Fibroblast of villous mesenchyme (primary cell): ENCODE data around the gene MFAP3. TPM values are rescaled to one million over a fixed set of nuclear protein-coding genes. Genes with fewer than 3 reads are reported as not detected.

Experiments used
- DNase-seq: peaks from one replicate; pipeline ENCODE4 v3.0.0-alpha.2; 2010; ENCODE audit warnings: low read depth
- H3K4me3 ChIP-seq: 2 replicates; pipeline ENCODE4 v1.5.1; 2011; ENCODE audit warnings: low read depth, mild to moderate bottlenecking, low read length
- total RNA-seq: library from RNA; depleted of rRNA; stranded (reverse); fragments of >200 nt; gene quantifications from 2 replicates; pipeline ENCODE4 v1.2.3, GENCODE V29; 2012
- TF ChIP-seq, protein P1 (sequence below): IDR thresholded peaks from 2 replicates; pipeline ENCODE4 v1.5.1; 2012; ENCODE audit warnings: low read depth, mild to moderate bottlenecking, low read length; ENCODE audit not compliant: insufficient read depth

The MFAP3 gene
- total RNA-seq, 1 donor, result 113 TPM

DNA sequence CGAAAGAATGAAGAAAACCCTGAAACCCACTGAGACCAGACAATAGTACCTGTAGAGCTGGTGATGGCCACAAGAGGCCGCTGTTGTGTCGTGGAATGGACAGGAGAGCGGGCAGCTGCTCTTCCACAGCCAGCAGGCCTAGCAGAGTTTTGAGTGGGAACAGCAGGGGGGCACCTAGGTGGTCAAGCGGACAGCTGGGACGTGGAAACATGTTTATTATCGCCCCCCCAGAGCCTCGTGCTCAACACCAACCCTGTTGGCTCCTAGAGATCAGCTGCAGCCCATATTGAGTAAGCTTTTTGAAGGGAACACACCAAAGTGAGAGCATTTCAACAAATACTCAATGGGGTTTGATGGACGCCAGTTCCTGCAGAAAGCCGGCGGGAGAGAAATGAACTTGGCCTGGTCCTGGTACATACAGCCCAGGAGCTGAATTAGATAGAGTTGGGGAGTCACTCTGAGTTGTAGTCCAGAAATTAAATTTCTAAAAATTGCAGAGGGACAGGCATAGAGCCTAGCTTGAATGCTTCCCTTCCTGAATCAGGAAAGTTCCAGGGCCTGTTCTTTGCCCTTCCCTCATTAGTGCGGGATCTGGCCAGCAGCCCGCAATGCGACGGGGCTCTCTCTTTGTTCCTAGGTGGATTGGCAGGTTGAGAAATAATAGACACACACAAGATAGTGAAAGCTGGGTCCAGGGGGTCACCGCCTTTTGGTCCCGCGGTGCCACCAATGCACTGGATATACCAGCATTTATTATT lies 33.8 kb downstream of the MFAP3 start:
- no peak overlapping the region for H3K4me3 ChIP-seq
- DNase-seq, result peak; percentile 75
- TF ChIP-seq, protein P1, sequence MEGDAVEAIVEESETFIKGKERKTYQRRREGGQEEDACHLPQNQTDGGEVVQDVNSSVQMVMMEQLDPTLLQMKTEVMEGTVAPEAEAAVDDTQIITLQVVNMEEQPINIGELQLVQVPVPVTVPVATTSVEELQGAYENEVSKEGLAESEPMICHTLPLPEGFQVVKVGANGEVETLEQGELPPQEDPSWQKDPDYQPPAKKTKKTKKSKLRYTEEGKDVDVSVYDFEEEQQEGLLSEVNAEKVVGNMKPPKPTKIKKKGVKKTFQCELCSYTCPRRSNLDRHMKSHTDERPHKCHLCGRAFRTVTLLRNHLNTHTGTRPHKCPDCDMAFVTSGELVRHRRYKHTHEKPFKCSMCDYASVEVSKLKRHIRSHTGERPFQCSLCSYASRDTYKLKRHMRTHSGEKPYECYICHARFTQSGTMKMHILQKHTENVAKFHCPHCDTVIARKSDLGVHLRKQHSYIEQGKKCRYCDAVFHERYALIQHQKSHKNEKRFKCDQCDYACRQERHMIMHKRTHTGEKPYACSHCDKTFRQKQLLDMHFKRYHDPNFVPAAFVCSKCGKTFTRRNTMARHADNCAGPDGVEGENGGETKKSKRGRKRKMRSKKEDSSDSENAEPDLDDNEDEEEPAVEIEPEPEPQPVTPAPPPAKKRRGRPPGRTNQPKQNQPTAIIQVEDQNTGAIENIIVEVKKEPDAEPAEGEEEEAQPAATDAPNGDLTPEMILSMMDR, result peak; percentile 98

DNA sequence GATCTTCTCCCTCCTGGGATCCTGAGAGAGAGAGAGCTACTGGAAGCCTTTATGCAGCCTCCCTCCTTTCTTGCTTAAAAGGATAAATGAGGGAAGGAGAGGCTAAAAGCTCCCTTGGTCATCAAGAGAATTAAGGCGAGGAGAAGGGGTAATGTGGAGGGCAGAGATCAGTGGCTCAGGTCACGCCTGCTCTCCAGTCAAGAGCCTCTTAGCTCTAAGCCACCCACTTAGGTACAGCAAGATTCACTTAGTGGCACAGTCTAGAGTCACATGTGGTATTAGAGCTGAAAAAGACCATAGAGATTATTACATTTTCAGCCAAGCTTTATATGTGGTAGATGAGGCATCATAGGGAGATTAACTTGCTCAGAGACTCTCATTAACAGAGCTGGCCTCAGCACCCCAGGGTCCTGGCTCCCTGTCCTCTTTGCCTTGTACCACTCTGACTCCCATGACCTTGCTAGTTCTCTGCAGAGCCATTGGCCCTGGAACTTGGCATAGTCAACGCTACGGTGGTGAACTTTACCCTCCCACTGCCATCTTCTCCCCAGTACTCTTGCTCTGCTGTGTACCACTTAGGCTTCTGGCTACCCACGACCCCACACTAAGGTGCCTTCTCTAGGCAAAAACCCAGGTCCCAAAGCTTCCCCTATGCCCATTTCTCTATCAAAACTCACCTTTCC lies 37.6 kb downstream of the MFAP3 start:
- no peak overlapping the region for H3K4me3 ChIP-seq
- TF ChIP-seq, protein P1, result no peak
- no peak for DNase-seq

DNA sequence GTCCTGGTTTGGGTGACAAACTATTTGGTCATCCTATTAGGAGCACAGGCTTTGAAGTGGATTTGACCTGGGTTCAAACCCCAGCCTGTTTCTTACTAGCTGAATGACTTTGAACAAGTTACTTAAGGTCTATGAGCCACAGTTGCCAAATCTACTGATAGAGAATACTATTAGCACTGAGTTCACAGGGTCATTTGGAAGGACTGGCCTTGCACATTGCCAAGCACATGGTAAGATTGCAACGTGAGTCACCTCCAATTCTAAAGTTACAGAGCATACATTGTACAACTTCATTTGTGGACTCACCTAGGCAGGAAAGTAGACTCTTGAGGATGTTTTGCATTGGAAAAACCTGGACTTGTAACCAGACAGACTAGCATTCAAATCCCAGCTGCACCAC lies 38.9 kb downstream of the MFAP3 start:
- H3K4me3 ChIP-seq, result no peak overlapping the region
- DNase-seq, result peak; percentile 15
- TF ChIP-seq, protein P1, result no peak

DNA sequence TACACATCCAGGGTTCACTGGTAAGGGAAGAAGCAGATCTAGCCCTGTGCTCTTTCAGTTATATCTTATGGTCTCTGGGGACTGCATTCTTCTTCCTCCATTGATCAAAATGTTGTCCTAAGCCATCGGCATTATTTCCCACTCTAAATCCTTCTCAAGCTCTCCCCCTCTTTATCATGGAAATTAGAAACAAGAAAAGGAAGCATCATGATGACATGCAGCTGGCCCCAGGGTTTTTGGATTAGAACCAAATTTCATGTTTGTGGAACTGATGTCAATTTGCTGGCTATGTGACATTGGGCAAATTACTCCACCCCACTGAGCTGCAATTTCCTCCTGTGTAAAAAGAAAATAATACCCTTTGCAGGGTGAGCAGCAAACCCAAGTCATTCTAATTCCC lies 39.5 kb downstream of the MFAP3 start:
- no peak overlapping the region for H3K4me3 ChIP-seq
- DNase-seq, result no peak
- TF ChIP-seq, protein P1, result no peak

DNA sequence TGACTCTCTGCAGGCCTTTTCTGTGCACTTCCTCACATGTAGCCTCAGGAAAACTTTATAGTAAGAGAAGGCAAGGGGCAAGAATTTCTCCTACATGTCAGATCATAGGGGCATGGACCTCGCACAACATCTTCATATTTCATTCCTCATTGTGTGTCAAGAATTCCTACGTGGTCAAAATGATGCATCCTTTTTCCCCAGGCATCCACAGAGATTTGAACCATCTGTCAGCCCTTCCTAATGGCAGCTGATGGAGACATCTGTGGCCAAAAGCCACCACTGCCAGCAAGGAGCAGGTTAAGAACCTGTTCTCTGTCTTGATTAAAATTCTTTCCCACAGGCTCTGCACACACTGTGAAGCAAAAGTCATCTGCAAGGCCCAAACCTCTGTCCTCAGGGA lies 42.5 kb downstream of the MFAP3 start:
- TF ChIP-seq, protein P1, result no peak
- DNase-seq, result no peak

DNA sequence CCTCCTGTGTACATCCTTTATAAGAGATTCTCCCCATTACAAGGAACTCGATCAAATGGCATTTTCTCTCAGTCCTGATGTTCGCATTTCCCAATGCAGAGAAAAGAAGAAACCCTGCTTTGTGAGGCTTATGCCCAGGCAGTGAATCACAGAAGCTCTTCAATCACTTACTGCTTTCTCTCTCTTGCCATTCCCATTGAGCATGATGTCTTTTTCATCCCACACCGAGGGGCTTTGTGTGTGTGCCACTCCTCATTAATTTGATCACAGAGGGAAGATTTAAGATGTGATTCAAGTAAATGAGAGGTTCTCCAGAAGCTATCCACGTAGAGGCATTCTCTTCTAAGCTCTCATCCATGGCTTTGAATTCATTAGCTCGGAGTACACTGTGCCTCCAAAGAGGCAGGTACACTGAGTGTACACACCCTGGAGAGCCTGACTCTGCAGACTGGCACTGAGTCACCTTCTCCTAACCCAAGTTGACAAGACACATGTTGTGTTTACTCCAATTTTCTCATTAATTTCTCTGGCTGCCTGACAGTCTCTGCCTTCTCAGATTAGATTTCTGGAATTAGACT lies 45.4 kb downstream of the MFAP3 start:
- TF ChIP-seq, protein P1, result no peak
- no peak overlapping the region for H3K4me3 ChIP-seq
- no peak for DNase-seq

More for the DNA sequence above, 42.5 kb downstream of the MFAP3 start:
- H3K4me3 ChIP-seq, result no peak overlapping the region
